HG03442 (cell line): Measurements from ENCODE around the gene SCN1B.
"Not testable (repeated sequence)": the region's sequence is repeated elsewhere in the genome, so short reads cannot be mapped to it uniquely, and the experiment has no call there.

ENCODE experiments used
- ATAC-seq: cut with Tn5 transposase; IDR thresholded peaks from one replicate; pipeline ENCODE4 v1.9.1; 2021; ENCODE audit warnings: mild to moderate bottlenecking, moderate library complexity; ENCODE audit not compliant: unreplicated experiment

The SCN1B gene

DNA sequence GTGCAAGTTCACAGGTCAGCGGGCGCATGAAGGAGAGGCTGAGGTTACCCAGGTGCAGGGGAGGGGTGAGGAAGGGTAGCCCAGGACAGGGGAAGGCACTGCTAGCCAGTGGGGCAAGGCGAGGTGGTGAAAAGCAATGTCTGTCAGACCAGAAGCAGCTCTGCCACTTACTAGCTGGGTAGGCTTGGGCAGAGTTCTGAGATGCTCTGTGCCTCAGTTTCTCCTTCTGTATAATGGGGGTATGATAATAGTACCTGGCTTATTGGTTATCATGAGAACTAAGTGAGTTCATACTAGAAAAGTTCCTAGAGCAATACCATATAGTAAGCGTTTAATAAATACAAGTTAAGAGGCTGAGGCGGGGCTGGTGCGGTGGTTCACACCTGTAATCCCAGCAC, 14.3 kb upstream of the SCN1B start:
- no peak for ATAC-seq

DNA sequence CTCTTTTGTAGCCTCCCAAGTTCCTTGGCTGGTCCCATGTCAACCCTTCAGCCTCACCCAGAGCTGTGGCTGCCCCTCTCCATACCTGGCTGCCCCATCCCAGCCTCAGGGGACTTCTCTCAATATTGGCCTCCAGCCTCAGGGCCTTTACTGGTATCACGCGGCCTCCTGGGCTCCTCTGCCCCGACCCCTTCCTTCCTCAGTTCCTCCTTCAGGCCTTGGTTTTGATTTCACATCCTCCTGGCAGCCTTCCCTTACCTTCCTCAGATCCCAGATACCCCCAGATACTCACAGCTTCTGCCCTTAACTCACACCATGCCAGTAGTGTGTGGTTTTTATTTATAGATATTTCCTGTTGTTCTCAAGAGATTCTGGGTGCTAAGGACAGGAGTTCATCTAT, 12.8 kb upstream of the SCN1B start:
- ATAC-seq: no peak

DNA sequence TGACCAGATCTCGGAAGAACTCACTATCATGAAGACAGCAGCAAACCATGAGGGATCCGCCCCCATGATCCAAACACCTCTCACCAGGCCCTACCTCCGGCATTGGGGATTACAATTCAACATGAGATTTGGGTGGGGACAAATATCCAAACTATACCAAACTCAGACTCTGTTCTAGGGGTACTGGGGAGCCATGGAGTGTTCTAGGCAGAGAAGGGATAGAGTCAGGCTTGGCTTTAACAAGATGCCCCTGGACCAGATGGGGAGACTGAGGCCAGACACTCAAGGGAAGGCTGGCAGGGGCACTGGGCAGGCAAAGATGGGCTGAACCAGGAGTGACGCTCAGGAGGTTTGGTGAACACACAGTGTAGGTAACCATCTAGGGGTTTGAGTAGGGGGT, 11.9 kb upstream of the SCN1B start:
- ATAC-seq: no peak

DNA sequence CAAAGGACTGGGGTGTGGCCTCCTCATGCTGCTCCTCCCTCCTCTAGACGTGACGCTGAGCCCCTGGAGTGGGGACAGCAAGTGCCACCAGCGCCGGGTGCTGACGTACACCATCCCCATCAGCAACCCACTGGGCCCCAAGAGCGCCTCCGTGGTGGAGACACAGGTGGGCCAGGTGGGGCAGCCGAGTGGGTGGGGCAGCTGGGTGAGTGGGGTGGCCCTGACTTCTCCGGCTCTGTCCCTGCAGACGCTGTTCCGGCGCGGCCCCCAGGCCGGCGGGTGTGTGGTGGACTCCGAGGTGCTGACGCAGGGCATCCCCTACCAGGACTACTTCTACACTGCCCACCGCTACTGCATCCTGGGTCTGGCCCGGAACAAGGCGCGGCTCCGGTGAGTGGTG, 11.1 kb upstream of the SCN1B start:
- no peak for ATAC-seq

DNA sequence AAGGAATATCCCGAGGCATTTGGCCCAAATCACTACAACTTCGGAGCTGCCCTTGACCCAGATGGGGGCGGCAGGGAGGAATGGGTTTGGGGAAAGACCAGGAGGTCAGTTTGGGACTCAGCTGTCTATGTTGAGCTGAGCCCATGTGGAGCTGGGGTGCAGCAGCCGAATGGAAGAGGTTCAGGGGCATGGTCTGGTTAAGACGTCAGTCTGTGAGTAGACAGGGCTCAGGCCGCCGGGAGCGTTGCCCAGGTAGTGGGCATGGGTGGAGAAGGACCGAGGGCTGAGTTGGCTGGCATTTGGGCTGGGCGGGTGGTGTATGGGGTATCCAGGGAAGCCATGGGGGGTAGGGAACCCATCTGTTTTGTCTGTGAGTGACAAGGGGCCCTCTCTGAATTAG, 9.3 kb upstream of the SCN1B start:
- ATAC-seq: no peak

DNA sequence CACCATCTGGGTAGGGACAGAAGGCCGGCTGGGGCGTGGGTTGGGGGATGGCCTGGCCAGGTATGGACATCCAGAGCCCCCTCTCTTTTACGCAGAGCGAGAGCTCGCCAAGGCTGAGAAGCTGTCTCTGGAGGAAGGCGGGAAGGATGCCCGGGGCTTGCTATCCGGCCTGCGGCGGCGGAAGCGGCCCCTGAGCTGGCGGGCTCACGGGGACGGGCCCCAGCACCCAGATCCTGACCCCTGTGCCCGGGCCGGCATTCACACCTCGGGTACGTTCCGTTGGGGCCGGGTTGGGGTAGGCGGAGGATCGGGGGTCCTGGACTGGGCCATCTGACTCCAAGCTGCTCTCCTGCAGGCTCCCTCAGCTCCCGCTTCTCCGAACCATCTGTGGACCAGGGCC, 8.7 kb upstream of the SCN1B start:
- no peak for ATAC-seq

DNA sequence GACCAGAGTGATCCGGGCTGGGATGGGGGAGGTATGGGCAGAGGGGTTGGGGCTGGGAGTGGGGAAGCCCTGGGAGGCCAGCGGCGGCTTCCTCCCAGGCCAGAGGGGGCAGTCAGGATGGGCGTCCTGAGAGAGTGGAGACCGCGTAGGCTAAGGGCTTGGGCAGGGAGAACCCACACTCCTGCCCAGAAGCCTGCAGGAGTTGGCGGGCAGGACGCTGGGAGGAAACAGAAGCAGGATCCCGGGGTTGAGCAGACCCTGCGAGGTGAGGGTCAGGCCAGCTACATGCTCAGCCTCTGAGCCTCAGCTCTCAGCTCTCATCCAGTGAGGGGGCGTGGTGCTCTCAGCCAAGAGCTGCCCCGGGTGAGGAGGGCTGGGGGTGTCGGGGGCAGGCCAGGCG, 7.8 kb upstream of the SCN1B start:
- ATAC-seq: no peak

DNA sequence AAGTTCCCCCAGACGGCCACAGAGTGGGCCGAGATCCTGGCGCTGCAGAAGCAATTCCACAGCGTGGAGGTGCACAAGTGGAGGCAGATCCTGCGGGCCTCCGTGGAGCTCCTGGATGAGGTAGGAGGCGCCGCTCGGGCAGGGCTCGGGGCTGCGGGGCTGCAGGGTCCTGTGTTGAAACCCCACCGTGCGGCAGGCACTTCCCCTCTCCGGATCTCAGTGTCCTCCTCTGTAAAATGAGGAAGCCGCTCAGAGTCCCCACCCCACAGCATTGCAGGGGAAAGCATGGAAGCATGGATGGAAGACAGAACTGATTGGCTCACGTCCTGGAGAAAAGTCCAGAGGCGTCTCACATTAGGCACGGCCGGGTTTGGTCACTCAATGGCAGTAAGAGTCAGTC, 6.8 kb upstream of the SCN1B start:
- ATAC-seq: no peak

DNA sequence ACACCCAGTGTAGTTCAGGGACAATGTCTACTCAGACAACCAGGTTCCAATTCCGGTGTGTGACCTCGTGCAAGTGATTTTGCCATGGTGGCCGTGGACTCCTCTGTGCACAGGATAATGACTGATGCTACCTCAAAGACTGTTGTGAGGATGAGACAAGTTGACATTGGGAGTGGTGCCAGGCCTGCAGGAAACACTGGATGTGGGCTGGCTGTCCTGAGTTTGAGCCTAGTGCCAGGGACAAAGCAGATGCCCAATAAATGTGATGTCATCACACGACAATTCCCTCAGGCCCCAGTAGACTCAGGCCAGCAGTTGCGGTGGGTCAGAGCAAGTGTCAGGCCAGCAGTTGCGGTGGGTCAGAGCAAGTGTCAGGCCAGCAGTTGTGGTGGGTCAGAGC, 6.2 kb upstream of the SCN1B start:
- ATAC-seq: no peak

DNA sequence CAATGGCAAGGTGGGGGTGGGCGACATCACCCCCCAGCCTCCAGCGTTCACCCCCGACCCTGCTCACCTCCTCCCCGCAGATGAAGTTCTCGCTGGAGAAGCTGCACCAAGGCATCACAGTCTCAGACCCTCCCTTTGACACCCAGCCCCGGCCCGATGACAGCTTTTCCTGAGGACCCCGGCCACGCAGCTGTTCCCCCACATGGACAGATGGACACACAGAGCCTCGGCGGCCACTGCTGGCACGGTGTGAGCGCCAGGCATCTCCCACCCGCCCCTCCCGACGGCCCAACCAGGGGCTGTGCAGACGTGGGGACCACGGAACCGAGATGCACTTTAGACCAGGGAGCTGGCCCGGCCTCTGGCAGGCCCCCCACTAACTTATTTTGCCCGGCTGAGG, 4.3 kb upstream of the SCN1B start:
- ATAC-seq: no peak

DNA sequence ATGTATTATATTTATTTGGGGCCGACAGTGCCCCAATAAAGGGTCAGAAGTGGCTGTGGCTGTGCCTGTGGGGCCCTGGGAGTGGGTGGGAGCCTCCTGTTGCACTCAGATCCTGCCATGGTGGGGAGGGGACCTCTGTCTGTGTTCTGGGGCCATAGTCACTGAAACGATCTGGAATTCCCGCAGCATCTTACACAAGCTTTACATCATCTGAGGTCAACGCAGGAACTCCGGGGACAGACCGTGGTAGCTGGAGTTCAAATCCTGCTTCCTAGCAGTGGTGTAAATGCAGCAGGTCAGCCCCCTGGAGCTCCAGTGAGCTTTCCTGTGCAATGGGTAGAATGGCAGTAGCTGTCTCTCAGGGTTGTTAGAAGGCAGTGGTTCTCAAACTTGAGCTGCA, 3.9 kb upstream of the SCN1B start:
- ATAC-seq: no peak

DNA sequence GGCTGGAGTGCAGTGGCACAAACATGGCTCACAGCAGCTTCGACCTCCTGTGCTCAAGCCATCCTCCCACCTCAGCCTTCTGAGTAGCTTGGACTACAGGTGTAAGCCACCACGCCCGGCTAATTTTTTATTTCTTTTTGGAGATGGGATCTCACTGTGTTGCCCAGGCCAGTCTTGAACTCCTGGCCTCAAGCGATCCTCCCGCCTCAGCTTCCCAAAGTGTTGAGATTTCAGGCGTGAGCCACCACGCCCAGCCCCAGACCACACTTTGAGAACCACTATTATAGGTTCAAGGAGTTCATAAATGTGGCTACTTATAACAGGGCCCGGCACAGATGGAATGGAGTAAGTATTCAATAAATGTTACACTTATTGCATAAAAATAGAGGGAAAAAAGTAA, 3.3 kb upstream of the SCN1B start:
- ATAC-seq: no peak

DNA sequence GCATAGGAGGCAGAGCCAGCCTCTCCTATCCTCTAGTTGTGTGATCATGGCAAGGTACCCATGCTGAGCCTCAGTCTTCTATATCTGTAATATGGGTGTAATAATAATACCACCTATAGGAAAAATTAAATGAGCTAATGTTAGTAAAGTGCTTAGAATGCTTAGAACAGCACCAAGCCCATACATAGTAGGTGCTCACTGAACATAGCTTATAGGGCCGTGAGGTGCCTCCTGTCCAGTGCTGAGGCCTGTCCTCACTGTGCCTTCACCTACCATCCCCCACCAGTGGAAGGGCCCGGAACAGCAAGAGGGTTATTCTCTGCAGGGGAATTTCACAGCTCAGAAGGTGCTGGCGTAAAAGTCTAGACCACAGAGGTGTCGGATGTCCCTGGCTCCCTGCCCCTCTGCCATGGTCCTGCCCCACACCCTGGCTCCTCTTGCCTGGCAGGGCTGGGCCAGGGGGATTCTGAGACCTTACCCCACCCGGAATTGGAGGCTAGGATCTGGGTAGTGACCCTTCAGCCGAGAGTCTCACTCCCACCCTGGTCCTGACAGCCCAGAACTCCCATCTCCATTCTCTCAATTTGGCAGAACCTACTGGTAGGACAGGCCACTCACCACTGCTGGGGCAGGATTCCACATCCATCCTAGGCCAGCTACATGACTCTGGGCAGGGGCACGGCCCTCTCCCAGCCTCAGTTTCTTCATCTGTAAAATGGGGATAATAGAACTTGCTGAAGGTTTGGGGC, 2.2 kb upstream of the SCN1B start:
- ATAC-seq: no peak

DNA sequence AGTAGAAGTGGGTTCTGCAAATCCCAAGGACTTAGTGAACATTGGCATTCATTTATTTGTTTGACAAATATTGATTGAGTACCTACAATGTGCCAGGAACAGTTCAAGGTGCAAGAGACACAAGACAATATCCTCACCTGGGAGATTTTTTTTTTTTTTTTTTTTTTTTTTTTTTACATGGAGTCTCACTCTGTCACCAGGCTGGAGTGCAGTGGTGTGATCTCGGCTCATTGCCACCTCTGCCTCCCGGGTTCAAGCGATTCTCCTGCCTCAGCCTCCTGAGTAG, 1.7 kb upstream of the SCN1B start:
- ATAC-seq: not testable (repeated sequence)

DNA sequence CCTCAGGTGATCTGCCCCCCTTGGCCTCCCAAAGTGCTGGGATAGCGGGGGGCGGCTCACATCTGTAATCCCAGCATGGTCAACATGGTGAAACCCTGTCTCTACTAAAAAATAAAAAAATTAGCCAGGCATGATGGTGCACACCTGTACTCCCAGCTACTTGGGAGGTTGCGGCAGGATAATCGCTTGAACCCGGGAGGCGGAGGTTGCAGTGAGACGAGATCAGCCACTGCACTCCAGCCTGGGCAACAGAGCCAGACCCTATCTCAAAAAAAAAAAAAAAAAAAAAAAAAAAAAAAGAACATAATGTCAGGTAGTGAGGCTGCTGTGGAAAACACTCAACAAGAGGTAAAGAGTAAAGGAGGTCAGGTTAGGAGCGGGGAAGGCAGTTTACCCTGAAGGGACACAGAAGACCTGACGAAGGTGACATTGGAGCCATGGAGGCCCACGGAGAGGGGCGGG, 964 bp upstream of the SCN1B start:
- ATAC-seq: not testable (repeated sequence)

DNA sequence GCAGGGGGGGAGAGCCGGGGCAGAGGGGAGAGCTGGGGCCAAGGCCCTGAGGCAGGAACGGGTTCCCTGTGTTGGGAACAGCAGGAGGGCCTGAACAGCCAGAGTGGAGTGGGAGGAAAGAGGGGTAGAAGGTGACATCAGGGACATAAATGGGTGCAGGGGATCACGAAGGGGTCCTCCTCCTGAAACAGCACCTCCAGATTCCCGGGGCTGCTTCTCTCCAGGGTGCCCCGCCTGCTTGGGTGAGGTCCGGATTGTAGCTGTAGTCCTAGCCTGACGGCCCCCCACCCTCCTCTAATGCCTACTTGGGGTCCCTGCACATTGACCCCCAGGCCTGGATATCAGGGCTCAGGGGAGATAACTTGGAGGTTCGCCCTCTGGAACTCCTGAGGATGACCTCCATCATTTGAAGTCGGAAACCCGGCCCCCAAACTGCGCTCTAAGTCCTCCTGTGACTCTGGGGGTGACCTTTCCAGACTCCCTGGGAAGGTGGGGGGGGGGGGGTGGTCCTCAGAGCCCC, 473 bp upstream of the SCN1B start:
- ATAC-seq: no peak

DNA sequence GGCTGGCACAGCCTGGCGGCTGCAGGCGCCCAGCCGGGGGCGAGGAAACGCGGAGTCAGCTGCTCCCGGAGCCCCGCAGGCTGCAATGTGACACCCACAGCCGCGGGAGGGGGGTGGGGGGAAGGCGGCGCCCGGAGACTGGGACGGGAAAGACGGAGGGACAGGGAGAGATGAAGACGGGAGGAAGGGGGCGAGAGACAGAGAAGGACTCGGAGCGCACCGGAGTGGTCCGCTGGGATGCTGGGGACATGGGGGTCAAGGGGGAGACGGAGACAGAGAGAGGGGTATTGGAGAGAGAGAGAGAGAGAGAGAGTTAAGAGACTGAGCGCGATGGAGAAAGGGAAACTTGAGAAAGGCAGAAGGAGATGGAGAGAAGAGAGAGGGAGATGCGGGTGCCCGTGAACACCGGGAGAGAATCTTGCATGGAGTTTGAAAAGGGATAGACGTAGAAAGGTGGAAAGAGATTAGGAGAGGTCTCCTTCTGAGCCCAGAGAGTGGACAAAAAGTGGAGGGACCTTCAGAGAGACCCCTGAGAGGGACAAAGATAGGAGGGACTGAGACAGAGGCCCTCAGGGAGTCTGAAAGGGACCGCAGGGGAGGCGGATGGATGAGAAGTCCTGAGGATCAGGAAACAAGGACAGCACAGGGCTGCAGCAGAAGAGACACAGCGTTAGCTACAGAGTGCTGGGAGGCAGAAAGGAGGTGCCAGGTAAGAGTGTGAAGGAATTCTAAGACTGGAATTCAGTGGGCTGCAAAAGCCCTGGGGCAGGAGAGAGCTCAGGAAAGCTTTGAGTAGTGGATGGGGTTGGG, 1.0 kb downstream of the SCN1B start:
- ATAC-seq: no peak

DNA sequence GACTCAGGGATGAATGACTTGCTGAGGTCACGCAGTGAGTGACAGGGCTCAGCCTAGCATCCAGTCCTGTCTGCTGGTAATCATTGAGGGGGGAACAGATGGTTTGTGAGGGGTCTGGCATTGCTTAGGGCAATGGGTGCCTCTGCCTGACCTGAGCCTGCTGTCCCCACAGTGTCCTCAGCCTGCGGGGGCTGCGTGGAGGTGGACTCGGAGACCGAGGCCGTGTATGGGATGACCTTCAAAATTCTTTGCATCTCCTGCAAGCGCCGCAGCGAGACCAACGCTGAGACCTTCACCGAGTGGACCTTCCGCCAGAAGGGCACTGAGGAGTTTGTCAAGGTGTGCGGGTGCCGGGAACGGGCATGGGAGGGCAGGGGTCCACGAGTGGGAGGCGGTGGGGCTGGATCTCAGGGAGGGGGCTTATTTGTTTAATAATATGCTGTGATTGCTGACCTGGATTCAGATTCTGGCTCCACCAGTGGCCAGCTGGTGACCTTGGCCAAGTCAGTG, 2.1 kb downstream of the SCN1B start:
- ATAC-seq: no peak

DNA sequence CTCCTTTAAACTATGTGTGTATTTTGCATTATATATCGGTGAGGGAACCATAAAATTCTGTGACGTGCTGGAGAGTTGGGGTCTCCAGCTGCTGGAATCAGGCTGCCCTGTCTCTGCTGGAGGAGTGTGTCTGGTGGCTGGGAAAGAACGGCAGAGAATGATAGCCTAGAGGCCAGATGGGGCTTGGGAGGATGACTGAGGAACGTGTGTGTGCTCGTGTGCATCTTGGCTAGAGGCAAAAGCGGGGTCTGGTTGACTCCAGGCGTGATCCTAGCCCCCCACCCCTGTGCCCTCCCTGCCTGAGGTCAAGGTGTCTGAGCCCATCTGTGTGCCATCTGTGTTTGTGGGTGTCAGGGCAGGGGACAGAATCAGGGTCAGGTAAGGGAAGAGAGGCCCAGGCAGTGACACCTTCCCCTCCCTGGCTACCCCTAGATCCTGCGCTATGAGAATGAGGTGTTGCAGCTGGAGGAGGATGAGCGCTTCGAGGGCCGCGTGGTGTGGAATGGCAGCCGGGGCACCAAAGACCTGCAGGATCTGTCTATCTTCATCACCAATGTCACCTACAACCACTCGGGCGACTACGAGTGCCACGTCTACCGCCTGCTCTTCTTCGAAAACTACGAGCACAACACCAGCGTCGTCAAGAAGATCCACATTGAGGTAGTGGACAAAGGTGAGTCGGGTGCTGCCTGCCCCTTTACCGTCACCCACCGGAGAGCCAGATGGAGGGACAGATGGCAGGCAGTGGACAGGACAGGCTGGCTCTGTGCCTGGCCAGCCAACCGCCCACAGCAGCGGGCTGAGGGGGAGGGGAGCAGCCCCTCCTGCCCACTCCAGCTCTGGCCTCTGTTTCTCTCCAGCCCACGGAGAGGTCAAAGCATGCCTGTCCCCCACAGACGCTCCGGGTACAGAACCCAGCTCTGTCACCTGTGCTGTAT, 3.1 kb downstream of the SCN1B start:
- no peak for ATAC-seq

DNA sequence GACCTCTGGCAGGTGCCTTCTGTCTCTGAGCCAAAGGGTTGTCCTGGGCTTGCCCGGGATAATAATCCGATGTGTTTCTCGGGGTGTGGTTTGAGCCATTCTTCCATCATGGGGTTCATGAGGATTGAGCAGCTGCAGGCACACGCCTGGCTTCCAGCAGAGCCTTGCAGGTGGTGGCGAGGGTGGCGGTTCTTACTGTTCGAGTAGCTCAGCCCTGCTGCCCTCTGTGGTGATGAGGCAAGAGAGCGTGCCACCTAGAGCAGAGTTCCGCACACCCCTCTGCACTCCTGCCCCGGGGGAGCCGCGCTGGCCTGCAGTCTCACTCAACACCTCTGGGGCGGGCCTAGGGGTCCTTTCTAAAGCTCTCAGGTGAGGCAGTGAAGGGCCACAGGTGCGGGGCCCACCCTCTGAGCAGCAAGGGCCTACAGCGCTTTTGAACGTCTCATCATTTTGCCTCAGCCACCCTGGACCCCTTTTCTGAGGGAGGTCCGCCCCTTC, 3.8 kb downstream of the SCN1B start:
- no peak for ATAC-seq
